HG03139 (cell line): ENCODE data around the gene CXCL14.

Source experiments
- ATAC-seq: cut with Tn5 transposase; IDR thresholded peaks from one replicate; pipeline ENCODE4 v1.9.1; 2021; ENCODE audit not compliant: unreplicated experiment

The CXCL14 gene

DNA sequence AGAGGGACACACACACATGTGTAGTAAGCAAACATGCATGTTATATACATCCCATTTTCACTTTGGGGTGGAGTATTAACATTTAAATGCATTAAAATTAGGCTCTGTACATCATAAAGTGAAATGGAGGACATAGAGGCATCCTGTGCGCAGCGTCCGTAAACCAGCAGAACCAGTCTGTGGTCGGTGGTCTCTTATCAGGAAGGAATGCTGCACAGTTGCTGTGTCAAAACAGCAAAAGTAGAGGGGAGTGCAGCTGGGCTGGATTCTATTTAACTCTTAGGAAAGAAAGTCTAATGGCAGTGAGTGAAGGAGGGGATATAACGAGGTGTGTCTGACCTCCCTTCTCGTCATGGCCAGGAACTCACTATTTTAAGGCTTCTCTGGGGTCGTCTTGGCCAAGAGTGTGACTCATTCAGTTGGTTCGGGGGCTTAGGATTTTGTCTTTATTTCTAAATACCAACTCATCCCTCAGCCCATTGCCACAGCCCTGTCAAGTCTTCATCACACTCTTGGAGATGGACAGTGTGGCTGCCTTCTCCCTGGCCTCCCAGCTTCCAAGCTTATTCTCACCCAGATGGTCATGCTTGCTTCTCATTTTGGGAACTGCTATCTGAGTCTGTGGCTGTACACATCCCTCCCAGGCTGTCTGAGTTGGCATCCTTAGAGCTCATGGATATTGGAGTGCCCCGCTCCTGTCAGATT, 20.1 kb upstream of the CXCL14 start:
- ATAC-seq, result no peak

DNA sequence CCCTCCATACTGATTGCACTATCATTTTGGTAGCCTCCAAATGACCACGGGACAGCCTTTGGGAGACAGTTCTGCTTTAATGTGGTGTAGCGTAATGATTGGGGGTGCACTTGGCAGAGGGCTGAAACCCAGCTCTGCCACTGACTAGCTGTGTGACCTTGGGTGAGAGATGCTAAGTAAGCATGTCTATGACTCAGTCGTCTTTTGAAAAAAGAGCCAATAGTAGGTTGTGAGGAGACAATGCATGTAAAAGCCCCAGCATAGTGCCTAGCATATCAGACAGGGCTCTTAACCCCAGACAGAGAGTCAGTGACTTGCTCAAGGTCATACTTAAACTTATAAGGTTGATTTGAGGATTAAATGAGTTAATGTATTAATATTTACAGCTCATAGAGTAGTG, 18.0 kb upstream of the CXCL14 start:
- ATAC-seq, result no peak

DNA sequence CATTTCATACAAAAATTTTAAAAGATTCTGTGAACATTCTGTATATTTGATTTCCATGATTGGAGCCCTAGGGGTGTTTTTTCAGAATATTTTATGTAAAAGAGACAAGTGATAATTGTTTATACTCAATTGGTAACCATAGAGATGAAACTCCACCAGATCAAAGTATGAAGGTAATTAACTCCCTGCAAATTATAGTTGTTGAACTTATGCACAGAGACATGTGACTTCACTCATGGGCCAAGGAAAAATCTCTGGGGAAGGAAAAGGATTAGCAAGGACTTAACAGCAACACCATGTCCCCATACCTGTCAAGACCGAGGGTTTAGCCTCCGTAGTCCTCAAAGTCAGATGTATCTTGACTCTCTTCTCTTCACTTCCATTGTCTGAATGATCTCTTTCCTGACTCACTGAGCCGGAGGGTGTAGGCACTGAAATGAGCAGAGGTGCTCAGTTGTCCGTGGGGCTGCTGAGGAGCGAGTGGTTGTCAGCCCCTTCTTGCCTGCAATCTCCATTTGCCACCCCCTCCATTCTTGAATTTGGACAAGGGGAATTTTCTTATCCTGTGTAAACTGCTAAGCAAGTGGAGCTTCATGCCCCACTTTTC, 17.5 kb upstream of the CXCL14 start:
- no peak for ATAC-seq

DNA sequence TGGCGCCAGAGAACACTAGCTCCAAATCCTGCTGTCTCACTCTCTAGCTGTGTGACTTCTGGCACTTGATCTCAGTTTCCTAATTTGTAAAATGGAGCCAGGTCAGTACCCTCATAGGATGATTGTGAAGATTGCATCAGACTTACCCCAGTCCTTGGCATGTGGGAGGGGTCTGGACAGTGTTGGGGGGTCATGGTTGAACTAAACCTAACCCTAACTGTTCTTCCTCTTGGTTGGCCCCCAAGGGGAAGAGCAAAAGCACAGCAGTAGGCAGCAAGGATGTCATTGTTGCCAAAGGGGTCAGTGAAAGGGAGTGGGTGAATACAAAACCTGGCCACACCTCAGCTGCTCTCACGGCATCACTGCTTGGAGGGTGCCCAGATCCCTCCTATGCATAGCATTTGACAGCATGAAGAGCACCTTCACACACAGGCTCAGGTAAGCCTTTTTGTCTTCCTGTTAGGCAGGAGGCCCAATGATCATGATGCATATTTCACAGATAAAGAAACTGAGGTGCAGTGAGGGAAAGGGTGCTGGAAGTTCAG, 15.7 kb upstream of the CXCL14 start:
- no peak for ATAC-seq

DNA sequence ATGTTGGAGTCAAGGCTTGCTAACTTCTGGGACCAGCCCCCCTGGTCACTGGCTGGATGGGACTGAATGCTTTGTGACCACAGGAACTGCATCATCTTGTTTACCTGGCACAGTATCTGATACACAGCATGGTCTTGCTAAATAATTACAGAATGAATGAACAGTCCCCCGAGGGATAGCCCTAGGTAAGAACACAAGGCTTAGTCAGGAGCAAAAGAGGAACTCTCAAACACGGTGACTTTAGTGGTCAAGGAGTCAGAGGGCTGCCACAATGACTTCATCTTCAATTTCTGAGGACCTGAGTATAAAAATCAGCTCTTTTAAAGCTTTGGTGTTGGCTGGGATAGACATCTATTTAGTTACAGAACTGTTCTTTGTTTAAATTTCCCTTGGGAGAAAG, 15.1 kb upstream of the CXCL14 start:
- ATAC-seq, result no peak

DNA sequence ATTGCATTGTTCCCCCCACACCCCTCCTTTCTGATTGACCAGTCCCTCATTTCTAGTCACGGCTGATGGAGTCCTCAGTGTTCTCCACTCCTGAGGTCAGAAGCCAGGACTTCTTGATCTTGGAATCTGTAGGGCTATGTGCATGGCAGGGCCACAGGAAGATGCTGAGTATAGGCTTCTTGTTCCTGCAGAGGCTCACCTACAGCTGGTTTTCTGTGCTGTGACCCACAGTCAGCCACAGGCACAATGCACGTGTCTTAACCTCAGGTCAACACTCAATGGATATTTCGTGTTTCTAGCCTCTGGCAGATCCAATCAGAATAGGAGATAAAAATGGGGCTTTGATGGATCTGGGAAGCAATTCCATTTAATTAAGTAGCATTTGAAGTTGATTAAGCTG, 14.3 kb upstream of the CXCL14 start:
- ATAC-seq, result no peak

DNA sequence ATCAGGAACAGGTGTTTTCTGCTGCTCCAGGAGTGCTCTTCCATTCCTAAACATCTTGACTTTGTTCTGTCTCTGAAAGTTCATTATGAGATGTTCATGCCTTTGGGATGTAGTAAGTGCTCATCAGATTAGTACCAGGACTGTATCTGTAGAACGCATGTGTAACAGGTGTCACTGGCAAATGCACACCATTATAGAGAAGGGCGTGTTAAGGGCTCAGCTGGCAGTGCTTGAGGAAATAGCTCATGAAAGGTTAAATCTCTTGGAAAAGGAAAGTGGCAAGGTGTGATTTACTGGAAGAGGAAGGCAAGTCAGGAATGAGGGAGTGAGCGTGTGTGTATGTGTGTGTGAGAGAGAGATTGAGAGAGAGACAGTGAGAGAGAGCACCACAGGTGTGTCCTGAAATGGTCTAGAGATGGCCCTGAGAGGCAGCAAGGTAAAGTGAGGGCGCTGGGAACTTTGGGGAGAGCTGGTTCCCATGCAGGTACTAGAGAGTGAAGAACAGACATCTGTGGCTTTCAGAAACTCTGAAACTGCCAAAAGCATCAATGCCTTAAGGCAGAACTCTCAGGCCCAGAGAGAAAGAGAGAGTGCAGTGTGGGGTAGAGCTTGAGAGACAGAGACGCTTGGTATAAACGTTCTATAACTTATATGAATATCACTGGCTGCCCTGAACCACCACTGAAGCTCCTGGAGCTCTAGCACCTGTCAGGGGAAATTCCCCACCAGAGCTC, 13.7 kb upstream of the CXCL14 start:
- no peak for ATAC-seq

DNA sequence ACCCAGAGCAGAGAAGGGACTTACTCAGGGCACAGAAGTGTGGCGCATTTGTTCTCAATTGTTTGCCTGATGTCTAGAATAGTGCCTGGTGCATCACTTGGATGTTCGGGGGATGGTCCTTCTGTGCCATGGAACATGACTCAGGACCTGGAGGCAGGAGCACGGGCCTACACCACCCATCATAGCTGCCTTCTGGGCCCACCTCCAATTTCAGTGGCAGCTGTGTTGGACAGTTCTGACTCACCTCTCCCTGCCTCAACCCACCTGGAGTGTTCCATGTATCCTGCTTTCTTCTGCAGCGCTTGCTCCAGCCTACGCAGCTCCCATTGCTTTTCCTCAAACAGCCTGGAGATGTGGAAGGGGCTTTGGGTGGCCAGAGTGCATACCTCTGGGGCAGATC, 12.5 kb upstream of the CXCL14 start:
- ATAC-seq, result no peak

DNA sequence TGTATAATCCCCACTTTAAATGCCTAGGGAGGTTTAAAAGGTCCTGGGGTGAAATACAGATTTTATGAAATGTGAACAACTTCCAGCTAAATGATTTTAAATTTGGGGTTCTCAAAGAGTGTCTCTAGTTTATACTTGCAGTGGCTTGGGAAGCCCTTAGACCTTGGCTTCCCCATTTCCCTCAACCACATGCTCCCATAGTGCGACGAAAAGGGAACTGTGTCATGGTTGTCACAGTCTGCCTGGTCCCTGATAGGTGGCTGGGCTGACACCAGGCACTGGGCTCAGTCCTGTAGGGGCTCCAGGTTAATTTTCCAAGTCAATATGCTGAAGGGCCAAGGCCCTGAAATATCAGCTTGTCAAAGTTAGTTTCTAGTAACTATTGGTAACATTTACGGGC, 10.4 kb upstream of the CXCL14 start:
- ATAC-seq, result no peak

DNA sequence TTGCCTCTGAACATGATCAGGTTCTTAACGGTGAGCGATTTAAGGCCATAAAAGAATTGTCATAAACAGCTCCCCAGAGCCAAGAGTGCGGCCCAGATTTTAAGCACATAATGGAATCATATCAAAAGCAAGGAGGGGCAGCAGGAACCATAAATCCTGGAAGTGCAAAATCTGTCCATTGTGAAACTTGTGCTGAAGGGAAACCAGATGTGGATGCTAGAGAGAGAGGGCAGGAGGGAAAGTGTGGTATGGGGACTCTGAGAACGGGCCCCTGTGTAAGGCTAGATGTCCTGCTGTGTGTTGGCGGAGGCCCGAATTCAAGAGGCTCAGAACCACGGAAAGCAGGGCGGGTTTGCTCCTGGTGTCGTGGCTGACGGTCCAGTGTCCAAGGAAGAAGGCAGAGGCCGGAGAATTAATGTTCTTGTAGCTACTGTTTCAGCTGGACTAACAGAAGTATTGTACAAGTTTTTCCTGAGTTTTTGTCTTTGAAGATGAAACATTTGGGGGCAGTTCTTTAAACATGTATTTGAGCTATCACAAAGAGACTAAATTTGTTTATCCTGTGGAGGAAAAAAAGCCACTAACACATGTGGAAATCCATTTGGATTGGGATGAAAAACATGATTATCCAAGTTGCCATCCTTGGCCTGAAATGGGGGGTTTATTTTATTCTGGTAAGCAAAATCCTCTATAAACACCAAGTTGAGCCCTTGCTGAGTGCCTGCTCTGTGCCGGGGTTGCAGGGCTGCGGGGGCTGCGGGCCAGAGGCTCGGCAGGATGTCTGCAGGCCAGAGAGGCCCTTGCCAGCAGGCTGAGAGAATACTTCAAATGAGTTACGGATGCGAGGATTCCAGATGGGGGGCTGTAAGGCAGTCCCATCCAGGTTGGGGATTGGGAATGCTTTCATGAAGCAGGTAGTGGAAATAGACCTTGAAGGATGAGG, 9.2 kb upstream of the CXCL14 start:
- no peak for ATAC-seq

DNA sequence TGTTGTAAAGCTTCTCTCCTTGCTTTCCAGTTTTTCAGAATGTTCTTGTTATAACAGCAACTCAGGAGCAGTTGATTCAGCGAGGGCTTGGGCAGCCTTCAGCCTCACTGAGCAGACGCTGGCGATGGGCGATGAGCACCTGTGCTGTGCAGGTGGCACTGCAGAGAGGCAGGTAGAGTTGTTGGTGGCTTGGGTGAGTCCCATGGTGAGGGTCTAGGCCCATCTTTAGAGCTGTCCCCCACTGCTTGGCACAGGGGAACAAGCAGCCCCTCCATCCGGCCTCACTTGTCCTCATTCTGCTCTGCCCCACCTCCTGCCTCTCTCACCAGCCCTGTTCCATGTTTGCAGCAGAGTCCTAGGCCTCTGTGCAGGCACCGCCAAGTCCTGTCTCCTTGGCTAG, 6.1 kb upstream of the CXCL14 start:
- no peak for ATAC-seq

DNA sequence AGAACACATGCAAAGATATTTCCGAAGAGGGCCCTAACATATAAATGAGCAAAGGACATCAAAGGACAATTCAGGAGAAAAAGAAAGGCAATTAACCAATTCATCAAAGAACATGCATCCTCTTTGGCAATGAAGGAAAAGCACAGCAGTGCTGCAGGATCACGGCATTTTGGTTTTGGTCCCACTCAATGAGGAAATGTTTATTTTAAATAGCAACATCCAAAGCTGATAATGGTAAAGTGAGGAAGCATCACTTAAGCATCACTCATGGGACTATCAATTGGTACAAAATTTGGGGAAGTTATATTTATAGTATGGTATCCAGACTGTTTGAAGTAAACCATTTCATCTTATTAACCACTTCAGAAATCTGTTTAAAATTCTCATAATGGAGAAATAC, 5.5 kb upstream of the CXCL14 start:
- no peak for ATAC-seq

DNA sequence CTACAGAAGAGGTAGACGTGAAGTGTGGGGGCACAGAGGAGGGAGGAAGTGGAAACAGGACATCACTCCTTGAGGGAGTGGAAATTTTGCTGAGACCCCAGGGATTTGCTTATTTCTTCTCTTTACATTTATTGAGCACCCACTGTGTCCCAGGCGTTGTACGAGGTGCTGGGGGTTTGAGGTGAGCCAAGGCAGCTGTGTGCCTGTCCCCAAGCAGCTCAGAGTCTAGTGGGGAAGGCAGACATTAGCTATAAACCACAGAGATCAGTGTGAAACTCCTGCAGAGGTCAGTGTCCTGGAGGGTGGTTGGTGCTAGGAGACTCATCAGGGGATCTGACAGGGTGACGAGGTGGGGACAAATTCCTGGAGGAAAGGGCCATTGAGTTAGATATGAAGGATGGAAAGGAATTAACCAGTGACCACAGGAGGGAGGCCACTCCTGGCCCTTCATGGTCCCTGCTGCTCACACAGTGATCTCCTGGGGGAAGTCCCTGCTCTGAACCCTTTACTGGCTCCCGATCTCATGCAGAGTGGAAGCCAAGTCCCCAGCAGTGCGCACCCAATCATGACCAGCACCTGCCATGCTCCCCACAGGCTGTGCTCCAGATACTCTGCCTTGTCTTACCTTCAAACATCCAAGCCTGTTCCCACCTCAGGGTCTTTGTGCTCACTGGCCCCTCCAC, 3.4 kb upstream of the CXCL14 start:
- no peak for ATAC-seq

DNA sequence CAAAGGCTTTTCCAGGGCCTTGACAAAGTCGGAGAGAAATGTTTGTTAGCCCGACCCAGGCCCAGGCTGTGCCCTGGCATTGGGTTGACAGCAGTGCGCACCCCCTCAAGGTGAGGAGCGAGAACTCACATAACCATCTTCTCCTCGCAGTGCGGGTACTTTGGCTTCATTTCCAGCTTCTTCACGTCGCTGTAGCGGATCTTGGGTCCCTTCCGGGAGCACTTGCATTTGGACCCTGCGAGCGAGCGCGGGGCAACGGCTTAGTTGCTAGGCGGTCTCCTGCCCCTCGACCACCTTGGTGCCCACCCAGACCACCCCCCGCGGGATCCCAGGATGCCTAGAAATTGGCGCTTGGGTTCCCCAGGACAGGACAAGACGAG, 496 bp downstream of the CXCL14 start:
- no peak for ATAC-seq

DNA sequence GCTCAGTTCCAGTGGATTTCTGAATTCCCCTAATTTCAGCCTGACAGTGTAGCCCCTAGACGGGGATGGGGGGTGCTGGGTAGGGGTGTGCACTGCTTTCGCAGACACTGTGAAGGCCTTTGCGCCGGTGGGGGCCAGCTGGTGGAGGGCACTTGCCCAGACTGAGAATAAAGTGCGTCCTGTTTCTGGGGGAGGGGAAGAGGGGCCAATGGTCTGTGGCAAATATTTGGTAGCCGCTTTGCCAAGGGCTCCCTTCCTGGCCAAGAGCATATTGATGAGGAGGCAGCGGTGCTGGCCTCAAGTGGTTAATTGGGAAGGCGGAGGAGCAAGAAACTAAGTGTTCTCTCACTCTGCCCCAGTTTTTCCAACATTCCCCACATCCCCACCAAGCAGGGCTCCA, 1.4 kb downstream of the CXCL14 start:
- ATAC-seq, result no peak

DNA sequence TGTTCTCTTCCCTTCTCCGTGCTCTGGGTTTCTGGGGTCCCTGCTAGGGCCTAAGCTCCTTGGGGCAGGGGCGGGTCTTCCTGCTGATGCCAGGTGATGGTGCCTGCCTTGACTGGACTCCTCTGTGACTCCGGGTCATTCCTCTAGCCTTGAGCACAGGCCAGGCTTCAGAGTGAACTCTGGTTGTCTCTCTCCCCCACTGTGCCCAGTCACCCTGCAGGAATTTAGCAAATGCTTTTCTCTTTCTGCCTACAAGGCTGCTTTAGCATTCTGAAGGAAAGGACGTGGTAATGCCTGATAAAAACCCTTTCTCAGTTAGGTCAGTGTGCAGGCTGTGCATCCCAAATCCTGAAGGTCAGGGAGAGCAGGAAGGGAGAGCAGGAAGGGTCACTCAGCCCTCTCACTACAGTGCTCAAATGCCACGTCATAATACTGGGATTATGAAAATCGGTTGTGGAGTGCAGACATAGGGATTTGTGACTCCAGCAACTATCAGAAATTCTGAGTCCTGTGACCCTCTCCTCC, 2.7 kb downstream of the CXCL14 start:
- ATAC-seq, result no peak

DNA sequence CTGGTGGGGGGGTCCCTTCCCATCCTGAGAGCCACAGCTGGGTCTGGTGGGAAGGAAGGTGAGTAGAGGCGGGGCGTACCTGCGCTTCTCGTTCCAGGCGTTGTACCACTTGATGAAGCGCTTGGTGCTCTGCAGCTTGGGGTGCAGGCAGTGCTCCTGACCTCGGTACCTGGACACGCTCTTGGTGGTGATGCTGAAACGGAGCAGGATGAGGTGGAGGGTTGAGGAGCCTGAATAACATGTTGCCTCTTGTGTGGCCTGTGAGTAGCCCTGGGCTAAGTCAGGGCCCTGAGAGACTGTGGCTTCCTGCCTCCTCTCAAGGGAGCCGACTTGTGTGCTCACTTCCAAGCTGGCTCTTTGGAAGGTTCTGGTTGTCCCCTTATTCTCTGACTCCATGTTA, 4.3 kb downstream of the CXCL14 start:
- ATAC-seq, result no peak

DNA sequence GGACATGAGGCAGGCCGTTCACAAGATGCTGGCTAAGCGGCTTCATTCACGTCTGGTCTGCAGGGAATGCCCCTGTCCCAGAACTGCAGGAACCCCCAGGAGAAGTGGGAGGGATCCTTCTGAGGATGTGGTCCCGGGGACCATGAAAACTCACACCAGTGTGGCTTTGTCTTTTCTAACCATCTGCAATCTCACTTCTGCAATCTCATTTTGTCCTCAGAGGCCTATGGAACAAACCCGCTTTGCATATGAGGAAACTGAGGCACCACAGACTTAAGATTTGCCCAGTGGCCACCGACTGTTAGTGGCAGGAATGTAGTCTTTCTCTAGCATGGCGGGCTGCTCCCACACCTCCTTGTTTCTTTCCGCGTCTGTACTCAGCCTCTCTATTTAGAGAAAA, 6.9 kb downstream of the CXCL14 start:
- no peak for ATAC-seq

DNA sequence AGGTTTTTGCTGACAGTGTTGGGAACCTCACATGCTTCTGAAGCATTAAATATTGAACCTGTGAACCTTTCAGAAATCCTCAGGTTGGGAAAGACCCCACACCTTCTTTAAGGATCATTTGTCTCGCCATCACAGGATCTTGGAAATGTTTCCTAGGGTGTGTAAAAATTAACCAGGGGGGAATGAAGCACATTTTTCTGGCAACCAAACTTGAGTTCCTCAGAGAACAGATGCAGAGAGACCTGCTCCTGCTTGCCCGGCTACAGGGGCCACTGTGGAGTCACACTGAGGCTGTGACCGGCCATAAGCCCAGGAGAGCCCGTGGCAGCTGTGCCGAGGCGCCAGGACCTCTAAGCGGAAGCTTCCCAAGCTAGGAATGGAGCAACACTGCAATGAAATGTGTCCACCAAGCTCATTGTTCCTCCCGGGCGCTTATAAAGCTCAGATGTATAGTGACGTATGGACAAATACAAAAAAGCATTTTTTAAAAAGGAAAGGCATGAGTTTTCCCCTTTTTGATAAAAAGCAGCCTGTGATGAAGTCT, 7.7 kb downstream of the CXCL14 start:
- ATAC-seq, result no peak

DNA sequence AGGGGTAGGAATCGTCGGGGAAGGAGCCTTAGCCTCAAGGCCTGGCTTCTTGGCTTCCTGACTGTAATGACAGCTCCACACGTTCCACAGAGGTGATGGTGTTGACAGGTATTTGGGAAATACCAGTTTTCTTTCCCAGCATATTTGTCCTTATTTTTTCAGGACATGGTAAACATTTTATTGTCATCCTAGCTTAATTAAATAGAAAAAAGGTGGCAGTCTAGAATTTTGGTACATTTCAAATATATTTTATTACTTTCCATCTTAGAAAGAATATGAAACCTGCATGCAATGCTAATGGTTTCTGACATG, 8.4 kb downstream of the CXCL14 start:
- ATAC-seq, result no peak
